Activated B cell treated with CpG ODN at 0.5 μM for 24 hours (primary cell): Measurements from ENCODE around the gene RPA1. TPM values are rescaled to one million over a fixed set of nuclear protein-coding genes. Genes with fewer than 3 reads are reported as not detected.

Experiments
- ATAC-seq: fragments of 200-7000 bp; cut with Tn5 transposase; one replicate; pipeline ENCODE4 v1.10.0; 2021; ENCODE audit warnings: low read depth, mild to moderate bottlenecking, moderate library complexity
- CTCF ChIA-PET: fragments of 350-600 bp; sonication (Branson Sonifier 250); formaldehyde crosslinking; loops from one replicate; lab custom pipeline; 2021; ENCODE audit warnings: antibody characterized with exemption; lab: Charles Lee
- POLR2A ChIA-PET: fragments of 350-600 bp; sonication (Branson Sonifier 250); formaldehyde crosslinking; loops from one replicate; lab custom pipeline; 2021; ENCODE audit warnings: antibody characterized with exemption; lab: Charles Lee
- DNase-seq: peaks from one replicate; pipeline ENCODE4 v3.0.0; 2022
- H3K27ac Mint-ChIP-seq: one replicate; pipeline ENCODE4 v1.8.0; 2020; ENCODE audit warnings: mixed read lengths
- H3K27me3 Mint-ChIP-seq: one replicate; pipeline ENCODE4 v1.8.0; 2021; ENCODE audit warnings: mixed read lengths
- H3K36me3 Mint-ChIP-seq: one replicate; pipeline ENCODE4 v1.8.0; 2021; ENCODE audit warnings: low read depth, mixed read lengths
- H3K4me1 Mint-ChIP-seq: one replicate; pipeline ENCODE4 v1.8.0; 2021; ENCODE audit warnings: mixed read lengths
- H3K4me3 Mint-ChIP-seq: one replicate; pipeline ENCODE4 v1.8.0; 2020; ENCODE audit warnings: mild to moderate bottlenecking, mixed read lengths
- H3K9me3 Mint-ChIP-seq: one replicate; pipeline ENCODE4 v1.8.0; 2020; ENCODE audit warnings: mixed read lengths
- CTCF ChIP-seq: fragments of 200-600 bp; IDR thresholded peaks from one replicate; pipeline ENCODE4 v1.8.0; 2022; ENCODE audit warnings: antibody characterized with exemption, mild to moderate bottlenecking
- intact Hi-C: fragments of 100-400 bp; cut with micrococcal nuclease; formaldehyde crosslinking; loops from one replicate; pipeline ENCODE4 v1.15.1; 2024
- total RNA-seq: library from RNA; stranded (reverse); gene quantifications from 2 replicates; pipeline ENCODE4 v1.2.3, GENCODE V29; 2022

RPA1 gene
- total RNA-seq, 1 donor from 2014 or later, result 99.8 TPM

GRCh38 chr17:1905190-1905913 lies 75.5 kb downstream of the RPA1 start:
- intact Hi-C loops, result loop anchor here (5.0 kb wide), 2 partner anchors 122 to 137 kb away; partner anchors contain the start of genes OVCA2 and RTN4RL1
- Mint-ChIP-seq H3K9me3 (no peaks in the 10 kb centered on the region), H3K36me3 (no peaks in the 10 kb centered on the region), H3K27me3 (peaks cover 34% of the 10 kb centered on the region), H3K4me3 (peak overlapping the region; percentile 15), H3K4me1 (peaks cover 32% of the 10 kb centered on the region), H3K27ac (no peak overlapping the region)
- ATAC-seq, result no peak
- no peak for DNase-seq
- POLR2A ChIA-PET, result no interaction called here
- TF ChIP-seq CTCF, result no peak
- CTCF ChIA-PET, result interaction anchor here (1.0 kb wide), 1 partner anchor 24 kb away, joined by 3 read pairs; no protein-coding TSS in a partner anchor

- Mint-ChIP-seq H3K27me3 (peaks cover 40% of the 10 kb centered on the region), H3K4me1 (peaks cover 32% of the 10 kb centered on the region), H3K9me3 (no peaks in the 10 kb centered on the region), H3K27ac (no peak overlapping the region), H3K4me3 (no peak overlapping the region), H3K36me3 (no peaks in the 10 kb centered on the region)
- DNase-seq (no peak), ATAC-seq (no peak)
- ChIA-PET POLR2A (interaction anchor here (0.7 kb wide), 1 partner anchor 65 kb away, joined by 3 read pairs; no protein-coding TSS in a partner anchor), CTCF (no interaction called here)
- intact Hi-C loops, result loop anchor here (5.0 kb wide), 2 partner anchors 121 to 136 kb away; partner anchors contain the start of genes OVCA2 and RTN4RL1
- TF ChIP-seq CTCF, result no peak
These were observed 76.9 kb downstream of the RPA1 start for GRCh38 chr17:1906662-1907101.

GRCh38 chr17:1907216-1907631 lies 77.4 kb downstream of the RPA1 start:
- no peak for TF ChIP-seq CTCF
- ChIA-PET CTCF (no interaction called here), POLR2A (no interaction called here)
- ATAC-seq (no peak), DNase-seq (no peak)
- Mint-ChIP-seq H3K4me3 (no peak overlapping the region), H3K4me1 (peaks cover 32% of the 10 kb centered on the region), H3K36me3 (no peaks in the 10 kb centered on the region), H3K9me3 (no peaks in the 10 kb centered on the region), H3K27me3 (peaks cover 44% of the 10 kb centered on the region), H3K27ac (no peak overlapping the region)
- intact Hi-C loops, result loop anchor here (5.0 kb wide), 2 partner anchors 120 to 135 kb away; partner anchors contain the start of genes OVCA2 and RTN4RL1

- CTCF ChIA-PET, result interaction anchor here (0.9 to 2.1 kb wide), 2 partner anchors 337 to 376 kb away, joined by 3 to 14 read pairs; no protein-coding TSS in a partner anchor
- DNase-seq, result no peak
These were observed 78.3 kb downstream of the RPA1 start for GRCh38 chr17:1907909-1908698.

More at GRCh38 chr17:1907909-1908698, 78.3 kb downstream of the RPA1 start:
- intact Hi-C loops, result loop anchor here (1.0 to 5.0 kb wide), 3 partner anchors 119 to 336 kb away; partner anchors contain the start of genes OVCA2 and RTN4RL1
- Mint-ChIP-seq H3K27me3 (peaks cover 49% of the 10 kb centered on the region), H3K4me3 (peak overlapping the region; percentile 67), H3K4me1 (peaks cover 32% of the 10 kb centered on the region), H3K27ac (no peak overlapping the region), H3K9me3 (no peaks in the 10 kb centered on the region), H3K36me3 (no peaks in the 10 kb centered on the region)
- POLR2A ChIA-PET, result no interaction called here
- ATAC-seq, result no peak
- TF ChIP-seq CTCF, result no peak
